Ecto neural progenitor cell (in vitro differentiated cells): ENCODE results near the gene SLC5A3.

ENCODE experiments used
- DNase-seq: peaks from one replicate; pipeline ENCODE4 v3.0.0-alpha.2; 2018; ENCODE audit warnings: low spot score

SLC5A3 gene

GRCh38 chr21:34100337-34100736, 27.0 kb downstream of the SLC5A3 start:
- no peak for DNase-seq

DNA sequence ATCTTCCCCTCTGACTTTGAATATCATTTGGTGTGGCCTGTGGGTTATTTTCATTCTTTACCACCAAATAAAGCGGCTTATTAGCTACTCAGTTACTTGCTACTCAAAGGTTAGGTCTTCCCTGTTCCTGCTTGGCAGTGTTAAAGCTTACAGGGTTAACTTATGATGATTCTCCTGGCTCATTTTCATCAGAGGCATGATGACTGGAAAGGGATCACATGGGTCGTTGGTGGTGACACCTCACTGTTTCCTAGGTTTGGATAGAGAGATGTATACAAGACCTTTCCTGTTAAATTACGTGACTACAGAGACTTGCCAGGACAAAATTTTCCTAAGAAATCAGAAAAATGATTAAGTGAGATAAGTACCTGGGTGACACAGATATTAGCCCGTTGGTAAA, 27.4 kb downstream of the SLC5A3 start:
- DNase-seq, result no peak

- DNase-seq, result no peak
Observed at GRCh38 chr21:34105947-34106541, 32.7 kb downstream of the SLC5A3 start.

- DNase-seq, result no peak
Observed at GRCh38 chr21:34107606-34108005, 34.2 kb downstream of the SLC5A3 start.

DNA sequence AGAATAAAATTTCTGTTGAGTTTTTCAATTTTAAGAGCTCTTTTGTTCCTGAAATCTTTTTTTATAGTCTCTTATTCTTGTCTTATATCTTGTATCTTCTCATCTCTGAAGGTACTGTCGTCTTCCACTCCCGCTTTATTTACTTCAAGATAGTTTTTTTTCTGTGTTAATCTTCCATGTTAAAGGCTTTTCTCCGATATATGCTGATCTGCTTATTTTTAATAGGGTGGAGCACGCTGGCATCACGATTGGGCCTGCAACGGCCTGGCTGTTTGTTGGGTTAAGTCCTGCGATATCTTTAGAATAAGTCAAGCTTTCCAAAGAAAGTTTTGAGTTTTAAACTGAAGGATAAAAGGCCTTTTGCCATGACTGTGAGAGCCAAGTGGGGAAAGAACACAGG, 35.7 kb downstream of the SLC5A3 start:
- no peak for DNase-seq

DNA sequence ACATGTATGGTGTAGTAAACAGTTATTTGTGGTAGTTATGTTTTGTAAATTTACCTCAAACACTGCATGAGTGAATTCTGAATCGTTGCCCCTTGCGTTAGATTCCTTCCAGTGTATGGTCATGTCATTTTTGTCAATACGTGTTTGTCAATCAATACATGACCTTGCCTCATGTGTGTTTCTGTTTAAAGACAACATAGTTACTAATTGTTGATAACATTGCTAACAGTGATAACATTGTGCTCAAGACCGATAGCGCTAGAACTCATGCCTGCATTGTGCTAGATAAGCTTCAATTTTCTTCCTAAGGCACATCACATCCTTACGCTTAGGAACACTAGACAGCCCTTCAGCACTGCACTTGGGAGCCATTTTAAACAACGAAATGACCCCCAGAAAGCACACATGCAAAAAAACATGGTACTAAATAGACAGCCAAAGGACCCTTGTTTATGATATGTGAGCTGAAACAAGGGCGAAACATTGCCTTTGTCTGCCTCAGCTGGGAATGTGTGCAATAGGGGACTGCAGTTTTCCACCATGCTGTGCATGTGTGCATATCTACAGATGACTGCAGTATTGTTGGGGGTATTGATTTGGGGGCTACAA, 37.3 kb downstream of the SLC5A3 start:
- DNase-seq, result no peak

DNA sequence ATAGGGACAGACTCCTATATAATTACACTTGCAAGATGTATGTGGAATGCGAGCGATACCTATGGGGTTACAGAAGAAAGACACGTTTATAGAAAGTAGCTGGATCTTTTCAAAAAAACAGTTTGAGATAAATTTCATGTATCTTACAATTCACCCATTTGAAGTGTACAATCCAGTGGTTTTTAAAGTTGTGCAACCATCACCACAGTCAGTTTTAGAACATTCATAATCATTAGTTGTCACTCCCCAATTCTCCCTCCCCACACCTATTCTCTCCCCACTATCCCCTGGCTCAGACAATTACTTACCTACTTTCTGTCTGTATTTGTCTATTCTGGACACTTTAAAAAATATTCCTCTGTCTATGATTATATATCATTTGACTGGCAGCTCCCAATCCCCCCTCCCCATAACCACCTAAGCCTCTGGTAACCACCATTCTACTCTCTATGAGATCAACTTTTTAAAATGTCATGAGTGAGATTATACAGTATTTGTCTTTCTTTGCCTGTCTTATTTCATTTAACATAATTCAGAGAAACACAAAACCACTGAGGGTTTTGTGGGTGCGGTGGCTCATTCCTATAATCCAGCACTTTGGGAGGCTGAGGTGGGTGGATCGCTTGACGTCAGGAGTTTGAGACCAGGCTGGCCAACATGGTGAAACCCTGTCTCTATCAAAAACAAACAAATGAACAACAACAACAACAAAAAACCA, 39.1 kb downstream of the SLC5A3 start:
- DNase-seq, result no peak

- DNase-seq, result no peak
Observed at GRCh38 chr21:34113842-34114241, 40.5 kb downstream of the SLC5A3 start.

- DNase-seq, result no peak
Observed at GRCh38 chr21:34115160-34115559, 41.8 kb downstream of the SLC5A3 start.

GRCh38 chr21:34116569-34116968, 43.2 kb downstream of the SLC5A3 start:
- no peak for DNase-seq

GRCh38 chr21:34120867-34121266, 47.5 kb downstream of the SLC5A3 start:
- DNase-seq, result no peak

- DNase-seq, result no peak
Observed at GRCh38 chr21:34122047-34122446, 48.7 kb downstream of the SLC5A3 start.
